H9 (cell line): Measurements from ENCODE around the gene THBS2. TPM values are rescaled to one million over a fixed set of nuclear protein-coding genes. Genes with fewer than 3 reads are reported as not detected.

ENCODE experiments used
- DNase-seq: peaks from one replicate; pipeline ENCODE4 v3.0.0-alpha.2; 2017
- H2AFZ ChIP-seq: one replicate; pipeline ENCODE4 v1.6.1; 2013; ENCODE audit warnings: mild to moderate bottlenecking, low read length, control low read depth, moderate library complexity
- H2AK5ac ChIP-seq: 2 replicates; pipeline ENCODE4 v1.6.1; 2013; ENCODE audit warnings: low read length, control low read depth, mixed read lengths; ENCODE audit not compliant: insufficient read length
- H2BK120ac ChIP-seq: one replicate; pipeline ENCODE4 v1.6.1; 2013; ENCODE audit warnings: low read depth, mild to moderate bottlenecking, low read length, control low read depth, inconsistent platforms; ENCODE audit not compliant: poor library complexity, severe bottlenecking
- H2BK12ac ChIP-seq: 2 replicates; pipeline ENCODE4 v1.6.1; 2013; ENCODE audit warnings: low read length, control low read depth, mixed read lengths, low read depth; ENCODE audit not compliant: insufficient read length
- H2BK15ac ChIP-seq: 2 replicates; pipeline ENCODE4 v1.6.1; 2013; ENCODE audit warnings: low read depth, low read length, control low read depth
- H2BK20ac ChIP-seq: one replicate; pipeline ENCODE4 v1.6.1; 2013; ENCODE audit warnings: low read depth, mild to moderate bottlenecking, low read length, control low read depth, inconsistent platforms; ENCODE audit not compliant: poor library complexity, severe bottlenecking
- H2BK5ac ChIP-seq: 2 replicates; pipeline ENCODE4 v1.6.1; 2013; ENCODE audit warnings: low read length, control low read depth, mixed read lengths; ENCODE audit not compliant: insufficient read length
- H3K14ac ChIP-seq: 2 replicates; pipeline ENCODE4 v1.6.1; 2013; ENCODE audit warnings: low read length, control low read depth; ENCODE audit not compliant: insufficient read depth
- H3K18ac ChIP-seq: 2 replicates; pipeline ENCODE4 v1.6.1; 2013; ENCODE audit warnings: low read depth, mild to moderate bottlenecking, mixed read lengths, low read length, control low read depth; ENCODE audit not compliant: insufficient read length
- H3K23ac ChIP-seq: 2 replicates; pipeline ENCODE4 v1.6.1; 2013; ENCODE audit warnings: low read length, control low read depth, mixed read lengths, low read depth; ENCODE audit not compliant: insufficient read length
- H3K23me2 ChIP-seq: 2 replicates; pipeline ENCODE4 v1.6.1; 2013; ENCODE audit warnings: low read depth, mild to moderate bottlenecking, mixed read lengths, low read length, control low read depth; ENCODE audit not compliant: insufficient read length, poor library complexity, severe bottlenecking
- H3K27ac ChIP-seq: 2 replicates; pipeline ENCODE4 v1.5.1; 2013; ENCODE audit warnings: low read length, control low read depth, mixed read lengths, low read depth; ENCODE audit not compliant: insufficient read length
- H3K27me3 ChIP-seq: 2 replicates; pipeline ENCODE4 v1.6.1; 2013; ENCODE audit warnings: low read length, control low read depth, inconsistent platforms; ENCODE audit not compliant: insufficient read depth
- H3K4ac ChIP-seq: 2 replicates; pipeline ENCODE4 v1.6.1; 2013; ENCODE audit warnings: low read depth, mild to moderate bottlenecking, control low read depth, inconsistent platforms, low read length, moderate library complexity
- H3K4me1 ChIP-seq: 2 replicates; pipeline ENCODE4 v1.6.1; 2013; ENCODE audit warnings: low read length, control low read depth, inconsistent platforms; ENCODE audit not compliant: insufficient read depth
- H3K4me2 ChIP-seq: 2 replicates; pipeline ENCODE4 v1.6.1; 2013; ENCODE audit warnings: low read length, control low read depth, mixed read lengths; ENCODE audit not compliant: insufficient read length, insufficient read depth
- H3K56ac ChIP-seq: 2 replicates; pipeline ENCODE4 v1.6.1; 2013; ENCODE audit warnings: low read depth, mild to moderate bottlenecking, mixed read lengths, low read length, control low read depth; ENCODE audit not compliant: insufficient read length
- H3K79me1 ChIP-seq: 2 replicates; pipeline ENCODE4 v1.6.1; 2013; ENCODE audit warnings: low read depth, mild to moderate bottlenecking, moderate library complexity, low read length, control low read depth, inconsistent platforms; ENCODE audit not compliant: insufficient read depth, poor library complexity, severe bottlenecking
- H3K79me2 ChIP-seq: 2 replicates; pipeline ENCODE4 v1.6.1; 2013; ENCODE audit warnings: low read length, control low read depth, inconsistent platforms; ENCODE audit not compliant: insufficient read depth
- H3K9ac ChIP-seq: 2 replicates; pipeline ENCODE4 v1.6.1; 2013; ENCODE audit warnings: low read length, control low read depth, mixed read lengths; ENCODE audit not compliant: insufficient read length; ENCODE audit errors: extremely low read depth
- H3K9me3 ChIP-seq: one replicate; pipeline ENCODE4 v1.6.1; 2013; ENCODE audit warnings: low read depth, low read length, inconsistent platforms; ENCODE audit not compliant: control insufficient read depth
- H3T11ph ChIP-seq: one replicate; pipeline ENCODE4 v1.6.1; 2013; ENCODE audit warnings: mild to moderate bottlenecking, low read length, control low read depth, inconsistent platforms
- H4K20me1 ChIP-seq: one replicate; pipeline ENCODE4 v1.6.1; 2013; ENCODE audit not compliant: control insufficient read depth, insufficient read length, insufficient read depth
- H4K5ac ChIP-seq: 2 replicates; pipeline ENCODE4 v1.6.1; 2013; ENCODE audit warnings: low read depth, mild to moderate bottlenecking, mixed read lengths, low read length, control low read depth; ENCODE audit not compliant: insufficient read length
- H4K8ac ChIP-seq: replicated peaks from 2 replicates; pipeline ENCODE4 v1.6.1; 2013; ENCODE audit warnings: low read length, control low read depth, mixed read lengths, low read depth; ENCODE audit not compliant: insufficient read length
- H4K91ac ChIP-seq: 2 replicates; pipeline ENCODE4 v1.6.1; 2013; ENCODE audit warnings: low read depth, mild to moderate bottlenecking, moderate library complexity, mixed read lengths, low read length, control low read depth; ENCODE audit not compliant: insufficient read length
- H3K27ac Mint-ChIP-seq, 3 experiments: 2 replicates in 2 of 3; 3 replicates in 1 of 3; pipeline ENCODE4 v1.8.0; 2020 to 2021; ENCODE audit warnings: mixed read lengths in 3 of 3, mild to moderate bottlenecking in 1 of 3, moderate library complexity in 1 of 3
- H3K27me3 Mint-ChIP-seq: 2 replicates; pipeline ENCODE4 v1.8.0; 2021; ENCODE audit warnings: low read depth, mild to moderate bottlenecking, moderate library complexity, mixed read lengths
- H3K36me3 Mint-ChIP-seq, 3 experiments: 2 replicates in 2 of 3; 3 replicates in 1 of 3; pipeline ENCODE4 v1.8.0; 2020 to 2021; ENCODE audit warnings: low read depth in 3 of 3, mixed read lengths in 3 of 3; ENCODE audit not compliant: insufficient read depth in 1 of 3
- H3K4me1 Mint-ChIP-seq, 2 experiments: 2 replicates each; pipeline ENCODE4 v1.8.0; 2020; ENCODE audit warnings: mixed read lengths in 2 of 2
- H3K4me3 Mint-ChIP-seq, 2 experiments: 2 replicates in 1 of 2; 3 replicates in 1 of 2; pipeline ENCODE4 v1.8.0; 2020 to 2021; ENCODE audit warnings: mild to moderate bottlenecking in 2 of 2, mixed read lengths in 2 of 2, moderate library complexity in 1 of 2
- H3K9me3 Mint-ChIP-seq, 2 experiments: 2 replicates in 1 of 2; 3 replicates in 1 of 2; pipeline ENCODE4 v1.8.0; 2020; ENCODE audit warnings: mild to moderate bottlenecking in 2 of 2, mixed read lengths in 2 of 2, moderate library complexity in 1 of 2
- CTCF ChIP-seq: fragments of 200-600 bp; sonication (generic); conservative IDR thresholded peaks from 3 replicates; pipeline ENCODE4 v1.8.0; 2021; ENCODE audit warnings: antibody characterized with exemption, mild to moderate bottlenecking
- WGBS: extraction: QIAGEN DNeasy Blood & Tissue Kit; methylation state at CpG from one replicate; pipeline ENCODE4 v1.1.7; 2013; ENCODE audit warnings: missing lambda C conversion rate, low lambda C conversion rate, mixed read lengths; ENCODE audit not compliant: insufficient read length; ENCODE audit errors: extremely low coverage; 5-methylcytosine and 5-hydroxymethylcytosine counted together
- total RNA-seq: library from RNA; stranded (reverse); gene quantifications from 2 replicates; pipeline ENCODE4 v1.2.1, GENCODE V29; 2021

THBS2 gene
- total RNA-seq, 1 experiment from 2014 or later = 14.7 TPM

GRCh38 chr6:169296622-169297021, 43.0 kb upstream of the THBS2 start:
- H3T11ph ChIP-seq = no peak overlapping the region
- peaks cover 0 to 9% (median 2%) of the 10 kb centered on the region in 3 experiments; a peak in 2 of 7 replicates for H3K36me3 Mint-ChIP-seq
- H3K4me3 Mint-ChIP-seq = no peak overlapping the region
- H3K79me1 ChIP-seq = no peaks in the 10 kb centered on the region
- H3K9ac ChIP-seq = no peak overlapping the region
- H3K4me1 ChIP-seq = no peaks in the 10 kb centered on the region; the same call in 1 of the 2 replicates
- H4K5ac ChIP-seq = no peak overlapping the region
- H4K20me1 ChIP-seq = no peaks in the 10 kb centered on the region
- DNase-seq = no peak
- no peak overlapping the region for H2BK5ac ChIP-seq
- H3K4me1 Mint-ChIP-seq = peaks cover 6 to 10% of the 10 kb centered on the region in 2 experiments
- H3K23me2 ChIP-seq = no peaks in the 10 kb centered on the region
- H3K56ac ChIP-seq = no peak overlapping the region
- no peak overlapping the region for H2BK15ac ChIP-seq
- H3K4ac ChIP-seq = no peak overlapping the region
- H2AFZ ChIP-seq = no peak overlapping the region
- H3K27me3 Mint-ChIP-seq = 0 out of 2 replicates have a peak, but pooled peaks cover 1% of the 10 kb centered on the region
- no peak overlapping the region for H4K91ac ChIP-seq
- no peak overlapping the region for H3K4me2 ChIP-seq
- no peak overlapping the region for H3K14ac ChIP-seq
- H3K9me3 Mint-ChIP-seq = peaks cover 6 to 10% of the 10 kb centered on the region in 2 experiments; a peak in 4 of 5 replicates
- TF ChIP-seq CTCF = no peak
- no peaks in the 10 kb centered on the region for H3K9me3 ChIP-seq
- no peak overlapping the region for H3K27ac Mint-ChIP-seq
- no peak overlapping the region for H3K27ac ChIP-seq
- H3K23ac ChIP-seq = no peak overlapping the region
- no peak overlapping the region for H2BK20ac ChIP-seq
- no peak overlapping the region for H2AK5ac ChIP-seq
- H2BK12ac ChIP-seq = no peak overlapping the region
- no peaks in the 10 kb centered on the region for H3K79me2 ChIP-seq
- H2BK120ac ChIP-seq = no peak overlapping the region
- no peaks in the 10 kb centered on the region for H3K27me3 ChIP-seq
- no CpG with 5 or more reads among the region's 6 CpGs for WGBS
- no peak overlapping the region for H4K8ac ChIP-seq
- H3K18ac ChIP-seq = no peak overlapping the region
